DOHH2 (cell line): Measurements from ENCODE around the gene ALDH18A1.

Experiments used
- H3F3A ChIP-seq: fragments of 200-600 bp; sonication (generic), shearing (Covaris generic); 2 replicates; pipeline ENCODE4 v1.6.0; 2016; ENCODE audit warnings: antibody characterized with exemption, mild to moderate bottlenecking; ENCODE audit not compliant: control insufficient read depth, insufficient read depth
- H3K27ac ChIP-seq: fragments of 200-600 bp; sonication (generic); 2 replicates; pipeline ENCODE4 v1.5.1; 2014; ENCODE audit warnings: low read depth, mild to moderate bottlenecking, low read length, moderate library complexity
- H3K27me3 ChIP-seq: fragments of 200-600 bp; sonication (generic); 2 replicates; pipeline ENCODE4 v1.6.1; 2014; ENCODE audit warnings: mild to moderate bottlenecking, low read length, mixed read lengths; ENCODE audit not compliant: control insufficient read depth
- H3K36me3 ChIP-seq: fragments of 200-600 bp; sonication (generic); 2 replicates; pipeline ENCODE4 v1.6.1; 2014; ENCODE audit warnings: mild to moderate bottlenecking, low read length, moderate library complexity, mixed read lengths; ENCODE audit not compliant: control insufficient read depth
- H3K4me1 ChIP-seq: fragments of 200-600 bp; sonication (generic); 2 replicates; pipeline ENCODE4 v1.6.1; 2014; ENCODE audit warnings: mild to moderate bottlenecking, low read length, mixed read lengths; ENCODE audit not compliant: control insufficient read depth
- H3K4me2 ChIP-seq: fragments of 200-600 bp; sonication (generic); 2 replicates; pipeline ENCODE4 v1.6.0; 2014; ENCODE audit warnings: mild to moderate bottlenecking, low read length, moderate library complexity
- H3K4me3 ChIP-seq: fragments of 200-600 bp; sonication (generic); 2 replicates; pipeline ENCODE4 v1.5.1; 2014; ENCODE audit warnings: mild to moderate bottlenecking, low read length, mixed read lengths
- H3K79me2 ChIP-seq: fragments of 200-600 bp; sonication (generic); 2 replicates; pipeline ENCODE4 v1.6.1; 2014; ENCODE audit warnings: mild to moderate bottlenecking, low read length, mixed read lengths; ENCODE audit not compliant: control insufficient read depth
- H3K9me2 ChIP-seq: fragments of 200-600 bp; sonication (generic); replicated peaks from 2 replicates; pipeline ENCODE4 v1.6.1; 2014; ENCODE audit warnings: mild to moderate bottlenecking, low read length, mixed read lengths; ENCODE audit not compliant: control insufficient read depth
- H3K9me3 ChIP-seq: fragments of 200-600 bp; sonication (generic); 2 replicates; pipeline ENCODE4 v1.6.1; 2014; ENCODE audit warnings: antibody characterized with exemption, low read length, mixed read lengths; ENCODE audit not compliant: control insufficient read depth, insufficient read depth
- H4K20me1 ChIP-seq: fragments of 200-600 bp; sonication (generic); 2 replicates; pipeline ENCODE4 v1.6.0; 2014; ENCODE audit warnings: low read depth, mild to moderate bottlenecking, antibody characterized with exemption, low read length, moderate library complexity; ENCODE audit not compliant: control insufficient read depth, insufficient read depth
- CTCF ChIP-seq: fragments of 200-600 bp; sonication (generic); IDR thresholded peaks from one replicate; pipeline ENCODE4 v1.5.1; 2014; ENCODE audit warnings: antibody characterized with exemption, mild to moderate bottlenecking, low read depth, low read length; ENCODE audit not compliant: poor library complexity, severe bottlenecking
- EZH2phosphoT487 ChIP-seq: fragments of 200-600 bp; sonication (generic); IDR thresholded peaks from 2 replicates; pipeline ENCODE4 v1.6.1; 2017; ENCODE audit warnings: borderline replicate concordance, mild to moderate bottlenecking, antibody characterized with exemption, low read length, moderate library complexity, mixed read lengths

ALDH18A1 gene

DNA sequence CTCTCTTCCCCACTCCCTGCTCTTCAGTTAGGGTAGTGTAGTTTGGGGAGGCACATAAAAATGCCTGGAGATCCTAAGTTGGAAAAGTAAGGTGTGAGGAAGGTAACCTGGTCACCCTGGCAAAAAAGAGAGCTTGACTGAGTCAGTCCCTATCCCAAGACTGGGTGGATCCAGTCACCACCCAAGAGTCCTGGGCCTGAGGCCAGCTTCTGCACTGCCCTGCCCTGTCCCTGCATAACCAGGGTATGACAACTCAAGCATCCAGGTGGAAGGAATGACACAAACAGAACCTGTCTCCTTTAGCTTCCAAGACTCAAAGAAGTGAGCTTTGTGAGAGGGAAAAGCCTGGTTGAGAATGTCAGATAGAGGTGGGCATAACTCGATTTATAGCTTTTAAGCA is 68.5 kb downstream of the ALDH18A1 start:
- Histone ChIP-seq H3K79me2 (no peaks in the 10 kb centered on the region), H3K27me3 (peaks cover 22% of the 10 kb centered on the region), H3K9me2 (no peaks in the 10 kb centered on the region), H3K4me1 (no peaks in the 10 kb centered on the region), H3K4me2 (no peak overlapping the region), H3F3A (no peaks in the 10 kb centered on the region), H3K4me3 (no peak overlapping the region), H4K20me1 (no peaks in the 10 kb centered on the region), H3K36me3 (no peaks in the 10 kb centered on the region), H3K9me3 (no peaks in the 10 kb centered on the region), H3K27ac (no peak overlapping the region)
- TF ChIP-seq EZH2phosphoT487 (no peak), CTCF (no peak)

DNA sequence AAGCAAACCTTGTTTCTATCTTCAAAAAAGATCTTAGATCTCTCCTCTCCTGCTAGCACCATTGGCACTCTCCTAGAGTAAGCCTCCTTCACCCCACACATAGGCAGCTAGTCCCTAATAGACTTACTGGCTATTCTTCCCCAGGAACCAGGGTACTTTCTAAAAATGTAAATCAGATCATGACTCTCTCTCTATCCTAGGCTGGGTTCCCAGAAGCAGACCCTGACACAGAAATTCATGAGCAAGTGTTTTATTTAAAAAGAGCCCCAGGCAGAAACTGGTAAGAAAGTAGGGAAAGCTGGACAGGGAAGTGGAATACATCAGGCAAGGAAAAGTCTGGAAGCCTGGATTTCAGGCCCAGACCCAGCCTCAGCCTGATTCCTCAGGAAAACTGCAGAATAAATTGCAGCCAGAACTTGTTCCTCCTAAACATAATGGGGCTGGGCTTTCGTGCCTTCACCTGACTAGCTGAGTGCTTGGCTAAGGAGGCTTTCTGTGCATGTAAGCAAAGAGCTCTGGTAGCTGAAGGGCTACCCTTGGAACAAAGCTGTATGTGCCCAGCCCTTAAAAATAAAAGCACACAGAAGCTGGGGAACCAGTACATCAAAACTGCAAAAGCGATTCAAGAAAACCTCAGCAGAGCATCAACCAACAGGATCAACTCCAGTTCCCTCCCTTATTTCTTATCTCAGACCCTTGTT is 76.5 kb downstream of the ALDH18A1 start:
- no peaks in the 10 kb centered on the region for H3F3A ChIP-seq
- H3K36me3 ChIP-seq = no peaks in the 10 kb centered on the region
- H3K4me3 ChIP-seq = no peak overlapping the region
- H3K27me3 ChIP-seq = peaks cover 21% of the 10 kb centered on the region
- no peak for TF ChIP-seq EZH2phosphoT487
- no peak for TF ChIP-seq CTCF
- H4K20me1 ChIP-seq = no peaks in the 10 kb centered on the region
- no peak overlapping the region for H3K4me2 ChIP-seq
- no peaks in the 10 kb centered on the region for H3K79me2 ChIP-seq
- no peaks in the 10 kb centered on the region for H3K4me1 ChIP-seq
- no peak overlapping the region for H3K27ac ChIP-seq
- H3K9me2 ChIP-seq = no peaks in the 10 kb centered on the region
- H3K9me3 ChIP-seq = no peaks in the 10 kb centered on the region

DNA sequence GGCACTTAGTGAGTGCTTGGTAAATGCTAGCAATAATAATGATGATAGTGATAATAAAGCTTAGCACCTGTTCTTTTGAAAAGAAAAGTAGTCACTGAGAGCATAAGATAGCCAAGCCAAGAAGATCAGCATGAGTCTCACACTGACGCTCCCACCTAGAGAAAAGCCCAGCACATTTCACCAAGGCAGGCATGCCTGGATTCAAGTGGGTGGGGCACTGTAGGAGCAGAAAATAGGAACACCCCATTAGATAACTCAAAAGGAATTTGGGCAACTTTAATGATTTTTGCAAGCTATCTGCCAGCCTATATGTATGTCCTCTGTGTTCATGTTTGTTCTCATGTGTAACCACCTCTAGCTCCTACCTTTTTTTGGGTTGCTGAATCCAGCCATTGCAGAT is 77.2 kb downstream of the ALDH18A1 start:
- no peaks in the 10 kb centered on the region for H3F3A ChIP-seq
- no peaks in the 10 kb centered on the region for H3K4me1 ChIP-seq
- no peaks in the 10 kb centered on the region for H3K79me2 ChIP-seq
- H3K4me3 ChIP-seq = no peak overlapping the region
- H3K9me3 ChIP-seq = no peaks in the 10 kb centered on the region
- H3K4me2 ChIP-seq = no peak overlapping the region
- H3K9me2 ChIP-seq = no peaks in the 10 kb centered on the region
- H4K20me1 ChIP-seq = no peaks in the 10 kb centered on the region
- TF ChIP-seq CTCF = no peak
- no peak for TF ChIP-seq EZH2phosphoT487
- H3K27ac ChIP-seq = no peak overlapping the region
- peaks cover 22% of the 10 kb centered on the region for H3K27me3 ChIP-seq
- no peaks in the 10 kb centered on the region for H3K36me3 ChIP-seq
